ENCODE results near the gene SLC1A1. TPM values are rescaled to one million over a fixed set of nuclear protein-coding genes. Genes with fewer than 3 reads are reported as not detected.

The SLC1A1 gene
- total RNA-seq, 4 donors from 2014 or later, result 1.1 to 2.3 (median 1.8) TPM

DNA sequence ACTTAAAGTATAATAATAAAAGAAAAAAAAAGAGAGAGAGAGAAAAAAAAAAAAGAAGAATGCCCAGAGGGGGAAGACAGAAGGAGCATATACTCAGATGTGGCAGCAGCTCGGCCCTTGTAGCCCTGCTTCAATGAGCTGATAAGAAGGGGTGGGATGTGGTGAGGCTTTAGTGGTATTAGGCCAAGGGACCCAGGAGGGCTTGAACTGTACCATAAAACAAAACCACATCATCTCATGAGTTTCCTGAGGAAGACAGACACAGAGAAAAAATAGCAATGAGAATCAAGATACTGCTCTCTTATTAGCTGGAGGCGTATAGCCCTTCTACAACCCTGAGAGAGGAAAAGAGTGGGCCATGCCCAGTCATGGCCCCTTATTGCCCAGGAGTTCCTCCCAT, 72.8 kb downstream of the SLC1A1 start:
- Histone ChIP-seq H3K27me3 (no peaks in the 10 kb centered on the region), H3K4me3 (no peak overlapping the region), H3K4me1 (peaks cover 0 to 7% (median 2%) of the 10 kb centered on the region in 3 donors), H3K27ac (no peak overlapping the region), H3K36me3 (no peaks in the 10 kb centered on the region), H3K9me3 (no peaks in the 10 kb centered on the region)
- no peak for ATAC-seq
- TF ChIP-seq POLR2A (IDR thresholded peaks at IDR 0.05), result no peak
- no peak for TF ChIP-seq CTCF (IDR thresholded peaks at IDR 0.05)
- no peak for TF ChIP-seq EP300 (IDR thresholded peaks at IDR 0.05)
- no peak for TF ChIP-seq POLR2AphosphoS5 (IDR thresholded peaks at IDR 0.05)
- WGBS, 2 donors (ENCODE audit: low coverage in 1 of 2), result 79 to 86% methylated on average over 1 to 2 of the region's 2 CpGs

- ATAC-seq, result no peak
- Histone ChIP-seq H3K9me3 (no peaks in the 10 kb centered on the region), H3K4me3 (no peak overlapping the region), H3K27ac (no peak overlapping the region), H3K36me3 (no peaks in the 10 kb centered on the region), H3K4me1 (no peaks in the 10 kb centered on the region), H3K27me3 (no peaks in the 10 kb centered on the region)
- WGBS, 2 donors (ENCODE audit: low coverage in 1 of 2), result 69 to 80% methylated on average over 1 to 2 of the region's 2 CpGs
- TF ChIP-seq EP300 (IDR thresholded peaks at IDR 0.05), result no peak
- TF ChIP-seq CTCF (IDR thresholded peaks at IDR 0.05), result no peak
- TF ChIP-seq POLR2AphosphoS5 (IDR thresholded peaks at IDR 0.05), result no peak
- no peak for TF ChIP-seq POLR2A (IDR thresholded peaks at IDR 0.05)
These were observed 76.5 kb downstream of the SLC1A1 start for GRCh38 chr9:4566806-4567205.

DNA sequence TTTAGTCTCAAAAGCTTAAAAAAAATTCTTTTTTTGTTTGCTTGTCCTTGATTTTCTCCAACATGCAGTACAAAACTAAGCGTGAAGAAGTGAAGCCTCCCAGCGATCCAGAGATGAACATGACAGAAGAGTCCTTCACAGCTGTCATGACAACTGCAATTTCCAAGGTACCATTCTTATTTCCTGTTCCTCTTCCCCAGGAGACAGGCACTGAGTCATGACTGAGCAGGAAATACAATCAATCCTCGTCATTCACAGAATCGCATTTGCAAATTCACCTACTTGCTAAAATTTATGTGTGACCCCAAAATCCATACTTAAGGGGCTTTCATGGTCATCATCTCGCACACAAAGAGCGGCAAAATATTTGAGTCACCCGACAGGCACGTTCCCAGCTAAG, 77.3 kb downstream of the SLC1A1 start:
- TF ChIP-seq EP300 (IDR thresholded peaks at IDR 0.05) (no peak), POLR2A (IDR thresholded peaks at IDR 0.05) (no peak), POLR2AphosphoS5 (IDR thresholded peaks at IDR 0.05) (no peak), CTCF (IDR thresholded peaks at IDR 0.05) (no peak)
- 82 to 90% methylated on average over 4 to 6 of the region's 8 CpGs for WGBS, 2 donors (ENCODE audit: low coverage in 1 of 2)
- no peaks in the 10 kb centered on the region for H3K9me3 ChIP-seq
- H3K27ac ChIP-seq, result no peak overlapping the region
- peaks cover 0 to 3% of the 10 kb centered on the region in 2 donors for H3K36me3 ChIP-seq
- ATAC-seq, result no peak
- H3K4me1 ChIP-seq, result no peaks in the 10 kb centered on the region
- no peak overlapping the region for H3K4me3 ChIP-seq
- no peaks in the 10 kb centered on the region for H3K27me3 ChIP-seq

- TF ChIP-seq POLR2A (IDR thresholded peaks at IDR 0.05) (no peak), EP300 (IDR thresholded peaks at IDR 0.05) (no peak)
- H3K36me3 ChIP-seq, result peaks cover 0 to 4% of the 10 kb centered on the region in 2 donors
- no peak for ATAC-seq
- H3K9me3 ChIP-seq, result no peaks in the 10 kb centered on the region
- H3K4me1 ChIP-seq, result peaks cover 0 to 5% (median 0%) of the 10 kb centered on the region in 3 donors
- no peaks in the 10 kb centered on the region for H3K27me3 ChIP-seq
- no peak overlapping the region for H3K27ac ChIP-seq
- no peak overlapping the region for H3K4me3 ChIP-seq
These were observed 78.8 kb downstream of the SLC1A1 start for GRCh38 chr9:4569101-4569500.

DNA sequence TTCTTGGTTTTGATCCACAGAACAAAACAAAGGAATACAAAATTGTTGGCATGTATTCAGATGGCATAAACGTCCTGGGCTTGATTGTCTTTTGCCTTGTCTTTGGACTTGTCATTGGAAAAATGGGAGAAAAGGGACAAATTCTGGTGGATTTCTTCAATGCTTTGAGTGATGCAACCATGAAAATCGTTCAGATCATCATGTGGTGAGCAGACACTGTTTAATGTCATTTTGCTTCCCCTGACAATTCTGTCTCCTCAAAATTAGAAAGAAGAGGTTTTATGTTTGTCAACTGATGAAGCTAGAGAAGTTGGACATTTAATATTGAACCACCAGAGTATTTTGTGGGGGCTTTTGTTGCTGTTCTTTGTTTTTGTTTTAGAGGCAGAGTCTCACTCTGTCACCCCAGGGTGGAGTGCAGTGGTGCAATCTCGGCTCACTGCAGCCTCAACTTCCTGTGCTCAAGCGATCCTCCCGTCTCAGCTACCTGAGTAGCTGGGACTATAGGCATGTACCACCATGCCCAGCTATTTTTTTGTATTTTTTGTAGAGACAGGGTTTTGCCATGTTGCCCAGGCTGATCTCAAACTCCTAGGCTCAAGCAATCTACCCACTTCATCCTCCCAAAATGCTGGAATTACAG, 82.0 kb downstream of the SLC1A1 start:
- ATAC-seq, result no peak
- Histone ChIP-seq H3K27ac (no peak overlapping the region), H3K27me3 (no peaks in the 10 kb centered on the region), H3K9me3 (no peaks in the 10 kb centered on the region), H3K36me3 (peaks cover 0 to 14% of the 10 kb centered on the region in 2 donors), H3K4me3 (no peak overlapping the region), H3K4me1 (peaks cover 0 to 13% (median 0%) of the 10 kb centered on the region in 3 donors)
- no peak for TF ChIP-seq EP300 (IDR thresholded peaks at IDR 0.05)
- 63 to 69% methylated on average over 4 of the region's 5 CpGs for WGBS, 2 donors (ENCODE audit: low coverage in 1 of 2)

DNA sequence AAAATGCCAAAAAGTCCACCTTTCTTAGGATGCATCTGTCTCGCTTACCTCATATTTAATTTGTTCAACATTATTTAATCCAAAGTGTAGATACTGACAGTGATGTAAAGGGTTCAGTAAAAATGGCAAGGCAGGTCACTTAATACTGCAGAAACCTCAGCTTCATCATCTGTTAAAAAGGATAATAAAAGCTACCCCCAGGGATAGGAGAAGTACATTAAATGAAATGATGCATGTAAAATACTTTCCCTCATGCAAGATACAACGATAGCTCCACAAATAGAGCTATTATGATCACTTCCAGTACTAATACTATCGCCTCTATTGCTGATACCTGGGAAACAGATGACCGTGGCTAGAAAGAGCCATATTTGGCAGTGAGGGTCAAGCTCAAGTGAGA, 82.9 kb downstream of the SLC1A1 start:
- Histone ChIP-seq H3K4me1 (peaks cover 0 to 13% (median 0%) of the 10 kb centered on the region in 3 donors), H3K36me3 (peaks cover 0 to 17% of the 10 kb centered on the region in 2 donors), H3K9me3 (no peaks in the 10 kb centered on the region), H3K27ac (no peak overlapping the region), H3K27me3 (no peaks in the 10 kb centered on the region), H3K4me3 (no peak overlapping the region)
- no peak for ATAC-seq
- 78 to 80% methylated on average over 4 of the region's 4 CpGs for WGBS, 2 donors (ENCODE audit: low coverage in 1 of 2)
- TF ChIP-seq CTCF (IDR thresholded peaks at IDR 0.05) (no peak), POLR2A (IDR thresholded peaks at IDR 0.05) (no peak), EP300 (IDR thresholded peaks at IDR 0.05) (no peak), POLR2AphosphoS5 (IDR thresholded peaks at IDR 0.05) (no peak)

Data from gastroesophageal sphincter (tissue), 4 donors.